Middle frontal gyrus (tissue), 1 donor: ENCODE data around the gene ADAMTS2.
"Not testable (repeated sequence)": the region's sequence is repeated elsewhere in the genome, so short reads cannot be mapped to it uniquely, and the experiment has no call there.

Experiments used
- DNase-seq: peaks from one replicate; pipeline ENCODE4 v3.0.0-alpha.2; 2015; ENCODE audit warnings: low spot score; ENCODE audit errors: extremely low spot score

ADAMTS2 gene

DNA sequence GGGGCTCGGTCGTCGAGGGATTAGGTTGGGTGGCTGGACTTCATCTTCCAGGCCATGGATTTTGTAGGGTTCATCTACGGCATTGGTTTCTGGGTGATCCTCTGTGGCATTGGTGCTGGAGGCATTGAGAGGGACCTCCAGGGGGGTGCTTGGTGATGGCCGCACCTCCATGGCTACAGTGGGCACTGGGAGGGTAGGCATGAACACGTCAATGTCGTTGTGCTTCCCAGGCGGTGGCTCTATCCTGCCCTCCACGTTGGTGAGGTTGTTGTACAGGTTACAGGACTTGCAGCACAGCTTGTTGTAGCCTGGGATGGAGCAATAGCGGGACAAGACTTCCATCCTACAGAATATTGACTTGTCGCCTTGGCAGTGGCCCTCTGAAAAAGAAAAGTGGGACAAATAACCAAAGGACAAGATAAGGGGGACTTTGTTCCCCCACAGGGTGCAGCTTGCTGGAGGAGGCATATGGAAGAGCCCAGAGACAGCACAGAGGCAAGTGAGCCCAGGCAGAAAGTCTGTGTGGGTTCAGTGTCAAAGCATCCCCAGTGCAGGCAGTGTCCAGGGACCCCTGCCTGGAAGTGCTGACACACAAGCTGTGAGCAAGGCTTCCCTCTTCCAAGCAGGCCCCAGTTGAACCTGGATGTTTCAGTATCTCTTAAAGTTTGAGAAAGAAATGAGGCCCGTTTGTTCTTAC is 231.2 kb downstream of the ADAMTS2 start:
- DNase-seq: no peak

DNA sequence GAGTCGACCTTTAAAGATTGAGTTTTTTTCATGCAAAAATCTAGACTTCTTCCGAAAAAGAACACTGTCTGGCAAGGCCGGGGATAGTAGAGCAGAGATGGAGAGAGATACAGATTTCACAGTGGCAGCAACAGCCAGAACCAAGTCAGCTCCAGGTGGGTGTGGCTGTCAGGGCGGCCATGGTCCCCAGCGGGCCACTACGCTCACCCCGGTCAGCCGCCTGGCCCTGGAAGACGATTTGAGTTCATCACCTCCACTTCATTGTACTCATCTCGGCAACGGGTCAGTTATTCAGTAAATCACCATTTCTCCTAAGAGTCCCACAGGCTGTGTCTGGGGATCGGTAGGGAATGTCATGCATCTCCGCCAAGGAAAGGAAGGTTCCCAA is 232.1 kb downstream of the ADAMTS2 start:
- DNase-seq: no peak

DNA sequence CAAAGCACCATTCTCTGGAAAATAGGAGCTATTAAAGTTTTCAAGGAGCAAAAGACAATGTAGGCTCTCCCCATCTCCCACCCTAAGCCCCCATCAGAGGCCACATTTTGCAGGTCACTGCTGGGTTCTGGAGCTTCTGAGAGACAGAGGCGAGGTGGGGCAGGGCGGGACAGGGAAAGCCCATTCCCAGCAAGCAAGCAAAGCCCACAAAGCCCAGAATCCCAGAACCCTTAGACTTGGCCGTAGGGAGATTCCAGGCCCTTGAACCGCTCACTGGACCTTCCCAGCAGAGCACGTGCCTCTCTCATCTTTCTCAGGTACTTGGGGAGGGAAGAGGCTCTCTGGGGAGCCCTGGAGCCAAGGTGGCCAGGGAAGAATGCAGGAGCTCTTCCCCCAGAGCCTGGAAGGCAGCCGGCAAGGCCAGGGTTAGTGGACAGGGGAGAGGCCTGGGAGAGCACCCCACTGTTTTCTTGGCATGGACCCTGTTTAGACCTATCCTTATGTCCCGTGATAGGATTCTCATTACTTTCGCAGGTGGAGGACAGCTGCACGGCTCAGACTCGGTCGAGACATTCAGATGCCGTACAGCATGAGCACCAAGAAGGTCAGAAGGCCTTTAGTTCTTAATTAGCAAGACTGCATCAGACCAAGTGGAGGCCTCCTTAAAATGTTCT is 232.7 kb downstream of the ADAMTS2 start:
- DNase-seq: no peak

DNA sequence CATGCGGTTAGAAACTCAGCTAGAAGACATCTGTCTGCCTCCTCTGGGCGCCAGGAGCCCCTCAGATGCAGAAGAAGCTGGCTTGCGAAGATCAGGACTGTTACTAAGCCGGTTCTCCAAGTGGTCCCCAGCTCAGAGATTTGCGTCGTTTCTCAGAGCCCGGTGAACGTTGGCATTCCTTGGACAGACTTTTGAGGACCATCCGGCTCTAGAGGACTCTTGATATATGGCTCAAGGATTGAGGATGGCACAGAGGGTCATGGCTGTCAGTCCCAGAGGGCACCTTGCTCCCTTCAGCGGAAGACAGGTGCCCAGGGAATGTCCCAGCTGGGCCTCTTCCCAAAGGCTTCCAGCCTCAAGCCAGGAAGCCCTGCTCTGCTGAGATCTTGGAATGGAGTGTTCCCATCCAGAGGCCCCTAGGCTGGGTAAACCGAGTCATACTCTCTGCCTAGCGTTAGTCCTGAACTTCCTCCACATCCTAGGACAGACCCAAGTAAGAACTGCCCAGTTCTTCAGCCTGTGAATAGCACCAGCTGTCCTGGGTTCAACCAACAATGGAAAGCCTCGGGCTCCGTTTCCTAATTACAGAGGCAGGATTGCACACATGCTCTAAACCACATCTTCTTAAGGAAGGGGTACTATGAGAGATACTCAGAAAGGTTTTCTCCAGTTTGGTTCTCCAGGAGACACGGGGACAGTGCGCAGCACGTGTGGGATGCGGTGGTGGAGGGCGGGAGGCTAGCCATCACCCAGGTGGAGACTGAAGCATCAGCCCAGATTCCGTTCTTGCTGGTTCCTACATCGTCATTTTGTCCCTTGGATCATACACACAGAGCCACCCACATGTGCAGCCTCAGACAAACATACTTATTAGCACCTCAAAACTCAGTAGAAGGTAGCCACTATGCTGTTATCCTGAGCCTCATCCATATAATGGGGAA is 233.7 kb downstream of the ADAMTS2 start:
- no peak for DNase-seq

DNA sequence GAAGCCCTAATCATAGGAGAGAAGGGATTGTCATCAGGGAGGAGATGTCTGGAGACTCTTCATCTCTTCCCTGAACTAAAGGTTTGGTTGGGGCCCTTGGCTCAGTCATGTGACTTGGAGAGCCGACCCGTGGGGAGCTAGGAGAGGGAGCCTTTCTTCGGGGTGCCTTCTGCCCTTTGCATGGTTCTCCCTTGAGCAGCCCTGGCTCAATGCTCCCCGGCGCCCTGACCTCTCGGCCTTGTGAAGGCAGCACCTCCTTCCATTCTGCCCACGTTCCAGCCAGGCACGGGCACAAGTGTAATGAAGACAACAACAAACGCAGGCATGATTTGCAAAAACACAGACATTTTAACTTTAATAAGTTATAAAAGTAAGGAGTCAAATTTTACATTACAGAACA is 234.7 kb downstream of the ADAMTS2 start:
- DNase-seq: no peak

DNA sequence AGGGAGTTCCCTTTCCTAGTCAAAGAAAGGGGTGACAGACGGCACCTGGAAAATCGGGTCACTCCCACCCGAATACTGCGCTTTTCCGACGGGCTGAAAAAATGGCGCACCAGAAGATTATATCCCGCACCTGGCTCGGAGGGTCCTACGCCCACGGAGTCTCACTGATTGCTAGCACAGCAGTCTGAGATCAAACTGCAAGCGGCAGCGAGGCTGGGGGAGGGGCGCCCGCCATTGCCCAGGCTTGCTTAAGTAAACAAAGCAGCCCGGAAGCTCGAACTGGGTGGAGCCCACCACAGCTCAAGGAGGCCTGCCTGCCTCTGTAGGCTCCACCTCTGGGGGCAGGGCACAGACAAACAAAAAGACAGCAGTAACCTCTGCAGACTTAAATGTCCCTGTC is 244.0 kb downstream of the ADAMTS2 start:
- DNase-seq: not testable (repeated sequence)

DNA sequence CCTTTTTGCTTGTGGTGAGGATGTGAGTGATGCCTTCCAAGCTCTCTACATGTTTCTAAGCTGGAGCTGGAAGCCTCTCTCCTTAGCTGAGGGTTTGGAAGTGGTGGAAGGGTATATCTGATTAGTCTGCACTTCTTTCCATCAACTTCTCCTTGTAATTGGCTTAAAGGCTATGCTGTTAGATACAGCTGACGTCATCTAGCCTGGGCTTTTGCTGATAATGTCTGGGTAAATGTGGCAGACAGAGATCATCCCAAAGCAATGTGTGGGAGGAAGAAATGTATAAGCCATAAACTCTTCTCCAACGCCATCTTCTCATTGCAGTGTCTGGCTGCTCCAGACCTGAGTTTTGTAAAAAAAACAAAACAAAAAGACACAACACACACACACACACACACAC is 255.8 kb downstream of the ADAMTS2 start:
- no peak for DNase-seq

DNA sequence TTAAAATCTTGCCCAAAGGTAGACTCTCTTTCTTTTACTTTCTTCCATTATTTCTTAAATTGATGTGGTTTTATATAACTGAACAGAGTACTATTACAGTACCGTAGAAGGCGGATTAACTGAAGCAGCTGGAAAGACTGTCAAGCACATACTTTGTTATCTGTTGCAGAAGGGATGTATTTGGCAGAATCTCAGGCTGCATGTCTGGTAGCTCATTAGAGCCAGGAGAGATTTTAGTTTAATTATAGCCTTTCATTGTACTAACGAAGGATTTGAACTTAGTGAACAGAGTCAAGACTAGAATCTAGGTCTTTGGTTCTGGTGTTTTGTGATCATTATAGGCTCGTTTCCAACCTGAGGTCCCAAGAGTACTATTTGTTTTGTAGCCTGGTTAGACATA is 264.5 kb downstream of the ADAMTS2 start:
- DNase-seq: no peak

DNA sequence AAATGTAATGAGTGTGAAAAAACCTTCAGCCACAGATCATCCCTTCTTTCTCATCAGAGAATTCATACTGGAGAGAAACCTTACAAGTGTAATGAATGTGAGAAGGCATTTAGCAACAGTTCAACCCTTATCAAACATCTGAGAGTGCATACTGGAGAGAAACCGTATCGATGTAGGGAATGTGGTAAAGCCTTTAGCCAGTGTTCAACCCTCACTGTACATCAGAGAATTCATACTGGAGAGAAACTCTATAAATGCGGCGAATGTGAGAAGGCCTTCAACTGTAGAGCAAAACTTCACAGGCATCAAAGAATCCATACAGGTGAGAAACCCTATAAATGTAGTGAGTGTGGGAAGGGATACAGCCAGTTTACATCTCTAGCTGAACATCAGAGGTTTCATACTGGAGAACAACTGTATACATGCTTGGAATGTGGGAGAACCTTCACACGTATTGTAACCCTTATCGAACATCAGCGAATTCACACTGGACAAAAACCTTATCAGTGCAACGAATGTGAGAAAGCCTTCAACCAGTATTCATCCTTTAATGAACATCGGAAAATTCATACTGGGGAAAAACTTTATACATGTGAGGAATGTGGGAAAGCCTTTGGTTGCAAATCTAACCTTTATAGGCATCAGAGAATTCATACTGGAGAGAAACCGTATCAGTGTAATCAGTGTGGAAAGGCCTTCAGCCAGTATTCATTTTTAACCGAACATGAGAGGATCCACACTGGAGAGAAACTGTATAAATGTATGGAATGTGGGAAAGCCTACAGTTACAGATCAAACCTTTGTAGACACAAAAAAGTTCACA is 265.9 kb downstream of the ADAMTS2 start:
- DNase-seq: no peak

DNA sequence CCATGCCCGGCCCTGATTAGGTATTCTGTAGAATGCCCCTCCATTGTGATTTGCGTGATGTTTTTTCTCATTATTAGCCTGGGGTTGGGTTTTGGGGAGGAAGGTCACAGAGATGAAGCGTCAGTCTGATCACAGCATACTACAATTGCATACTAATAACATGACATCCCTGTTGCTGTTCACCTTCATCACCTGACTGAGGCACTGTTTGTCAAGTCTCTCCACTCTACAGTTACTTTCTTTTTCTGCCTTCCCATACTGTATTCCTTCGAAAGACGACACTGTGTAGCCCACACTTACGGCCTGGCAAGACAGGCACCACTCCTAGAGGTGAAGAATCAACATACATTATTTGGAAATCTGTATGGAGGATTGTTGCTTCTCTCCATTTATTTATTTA is 279.6 kb downstream of the ADAMTS2 start:
- DNase-seq: no peak

DNA sequence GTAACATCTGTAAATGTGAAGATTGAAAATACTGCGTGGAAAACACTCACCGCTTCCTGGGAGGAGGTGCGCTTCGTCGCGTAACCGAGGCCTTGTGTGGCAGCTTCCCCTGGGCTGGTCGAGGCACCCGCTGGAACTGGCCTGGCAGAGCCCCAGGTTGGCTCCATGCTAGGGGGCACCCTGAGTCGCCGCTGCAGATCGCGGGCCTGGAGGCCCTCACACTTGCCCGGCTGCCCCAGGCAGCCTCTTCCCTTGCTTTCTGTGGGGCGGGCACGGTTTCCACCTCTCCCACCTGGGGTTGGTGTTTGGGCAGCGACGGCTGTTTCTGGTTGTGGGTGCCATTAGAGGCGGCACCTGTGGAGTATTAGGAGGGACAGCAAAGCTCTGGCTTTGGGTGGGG is 284.2 kb downstream of the ADAMTS2 start:
- no peak for DNase-seq
